GM12801 (cell line): Measurements from ENCODE around the gene GRIA4.

Experiments
- TF ChIP-seq, protein P1 (sequence below): IDR thresholded peaks from one replicate; pipeline ENCODE4 v1.5.1; 2011; ENCODE audit warnings: control low read depth; ENCODE audit not compliant: insufficient read length; ENCODE audit errors: extremely low read depth

Gene GRIA4

DNA sequence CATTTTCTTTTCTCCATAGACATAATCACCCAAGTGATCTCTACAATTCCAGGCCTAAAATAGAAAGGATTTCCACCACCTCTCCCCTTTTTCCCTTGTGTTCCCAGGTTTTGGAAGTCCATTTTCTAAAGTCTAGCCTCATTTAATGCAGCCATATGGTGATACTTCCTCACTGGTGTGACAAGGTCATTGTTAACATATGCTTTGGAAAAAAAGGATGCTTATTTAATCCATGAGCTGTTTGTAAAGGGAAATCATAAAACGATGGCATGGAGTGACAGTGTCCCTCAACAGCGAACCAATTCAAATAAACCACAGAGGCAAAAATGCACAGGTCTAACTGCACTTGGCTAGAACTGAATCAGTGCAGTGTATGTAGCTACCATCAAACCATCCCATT lies 26.6 kb downstream of the GRIA4 start:
- TF ChIP-seq, protein P1, sequence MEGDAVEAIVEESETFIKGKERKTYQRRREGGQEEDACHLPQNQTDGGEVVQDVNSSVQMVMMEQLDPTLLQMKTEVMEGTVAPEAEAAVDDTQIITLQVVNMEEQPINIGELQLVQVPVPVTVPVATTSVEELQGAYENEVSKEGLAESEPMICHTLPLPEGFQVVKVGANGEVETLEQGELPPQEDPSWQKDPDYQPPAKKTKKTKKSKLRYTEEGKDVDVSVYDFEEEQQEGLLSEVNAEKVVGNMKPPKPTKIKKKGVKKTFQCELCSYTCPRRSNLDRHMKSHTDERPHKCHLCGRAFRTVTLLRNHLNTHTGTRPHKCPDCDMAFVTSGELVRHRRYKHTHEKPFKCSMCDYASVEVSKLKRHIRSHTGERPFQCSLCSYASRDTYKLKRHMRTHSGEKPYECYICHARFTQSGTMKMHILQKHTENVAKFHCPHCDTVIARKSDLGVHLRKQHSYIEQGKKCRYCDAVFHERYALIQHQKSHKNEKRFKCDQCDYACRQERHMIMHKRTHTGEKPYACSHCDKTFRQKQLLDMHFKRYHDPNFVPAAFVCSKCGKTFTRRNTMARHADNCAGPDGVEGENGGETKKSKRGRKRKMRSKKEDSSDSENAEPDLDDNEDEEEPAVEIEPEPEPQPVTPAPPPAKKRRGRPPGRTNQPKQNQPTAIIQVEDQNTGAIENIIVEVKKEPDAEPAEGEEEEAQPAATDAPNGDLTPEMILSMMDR: no peak

DNA sequence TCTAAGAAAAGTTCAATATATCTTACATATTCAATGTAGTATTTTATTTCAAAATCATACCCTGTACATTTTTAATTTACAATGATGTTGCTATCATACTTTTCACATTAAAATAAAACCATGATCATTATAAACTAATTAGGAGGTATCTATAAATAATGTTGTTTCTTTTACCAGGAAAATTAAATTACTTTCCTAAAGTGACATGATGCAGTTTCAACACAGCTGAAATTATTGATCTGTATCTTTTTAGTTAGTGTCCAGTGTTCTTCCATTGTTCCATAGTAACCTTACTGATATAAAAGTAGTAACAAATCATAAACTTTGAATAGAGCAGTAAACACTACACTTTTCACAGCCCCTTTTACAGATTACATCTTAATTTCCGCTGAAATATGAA lies 29.7 kb downstream of the GRIA4 start:
- TF ChIP-seq, protein P1: no peak

DNA sequence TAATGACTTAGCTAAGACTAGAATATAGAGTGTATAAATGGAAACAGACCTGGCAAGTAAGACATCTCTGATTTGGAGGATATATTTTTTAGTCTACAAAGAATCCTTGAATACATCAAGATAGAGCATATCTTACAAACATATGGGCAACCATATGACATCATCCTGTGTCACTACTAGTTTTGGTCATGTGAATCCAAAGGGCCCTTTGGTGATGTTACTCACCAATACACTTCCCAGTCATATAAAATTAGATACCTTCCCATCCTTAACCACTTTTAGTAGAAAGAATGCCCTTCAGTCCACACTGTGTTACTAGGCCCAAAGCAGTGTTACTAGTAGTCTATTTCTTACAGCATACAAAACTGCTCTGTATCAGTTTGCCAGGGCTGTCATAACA lies 31.6 kb downstream of the GRIA4 start:
- TF ChIP-seq, protein P1: no peak

DNA sequence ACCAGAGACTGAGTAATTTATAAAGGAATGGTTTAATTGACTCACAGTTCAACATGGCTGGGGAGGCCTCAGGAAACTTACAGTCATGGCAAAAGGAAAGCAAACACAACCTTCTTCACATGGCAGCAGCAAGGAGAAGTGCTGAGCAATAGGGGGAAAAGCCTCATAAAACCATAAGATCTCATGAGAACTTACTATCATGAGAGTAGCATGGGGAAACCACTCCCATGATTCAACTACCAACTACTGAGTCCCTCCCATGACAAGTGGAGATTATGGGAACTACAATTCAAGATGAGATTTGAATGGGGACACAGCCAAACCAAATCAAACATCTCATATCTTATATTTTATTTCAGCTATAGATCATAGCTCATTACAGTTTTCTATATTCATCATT lies 33.0 kb downstream of the GRIA4 start:
- TF ChIP-seq, protein P1: no peak

DNA sequence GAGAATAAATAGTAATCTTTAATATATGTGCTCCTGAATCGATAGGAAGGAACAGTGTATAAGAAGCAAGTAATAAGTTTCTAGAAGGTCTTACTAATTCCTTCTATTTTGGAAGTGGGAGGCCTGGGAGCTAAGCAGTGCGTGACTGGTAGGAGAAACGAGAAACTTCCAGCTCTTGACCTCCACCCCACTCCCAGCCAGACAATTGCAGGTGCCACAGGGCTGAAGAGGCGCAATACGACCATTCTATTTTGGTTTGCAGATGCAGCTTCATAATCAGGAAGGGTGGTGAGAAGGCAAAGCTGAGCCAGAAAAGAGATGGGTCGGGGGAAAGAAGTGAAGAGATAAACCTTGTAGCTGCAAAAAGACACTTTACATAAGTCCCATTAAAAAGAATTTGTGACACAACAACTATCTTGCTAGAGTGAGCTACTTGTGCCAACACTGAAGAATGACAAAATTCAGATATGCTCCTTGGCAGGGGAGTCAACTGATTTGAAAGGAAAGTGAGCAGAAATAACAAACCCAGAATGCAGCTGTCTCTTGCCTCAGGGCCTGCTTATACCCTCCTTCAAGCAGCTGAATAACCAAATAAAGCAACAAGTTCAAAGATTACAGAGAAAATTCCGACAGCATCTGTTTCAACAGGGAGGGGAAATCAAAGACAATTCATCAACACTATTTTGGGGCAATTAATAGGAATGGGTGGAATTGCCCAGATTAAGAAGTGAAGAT lies 35.1 kb downstream of the GRIA4 start:
- TF ChIP-seq, protein P1: no peak

DNA sequence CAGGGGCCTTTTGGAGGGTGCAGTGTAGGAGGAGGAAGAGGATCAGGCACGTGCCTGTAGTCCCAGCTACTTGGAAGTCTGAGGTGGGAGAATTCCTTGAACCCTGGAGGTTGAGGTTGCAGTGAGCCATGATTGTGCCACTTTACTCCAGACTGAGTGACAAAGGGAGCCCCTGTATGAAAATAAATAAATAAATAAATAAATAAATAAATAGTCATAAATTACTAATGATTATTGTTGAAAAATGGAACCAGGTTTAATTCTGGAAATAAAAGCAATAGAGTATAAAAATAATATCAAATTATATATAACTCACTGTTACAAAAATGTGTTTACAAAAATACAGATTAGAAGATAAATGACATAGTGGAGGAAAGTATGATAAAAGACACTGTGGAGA lies 37.9 kb downstream of the GRIA4 start:
- TF ChIP-seq, protein P1: no peak

DNA sequence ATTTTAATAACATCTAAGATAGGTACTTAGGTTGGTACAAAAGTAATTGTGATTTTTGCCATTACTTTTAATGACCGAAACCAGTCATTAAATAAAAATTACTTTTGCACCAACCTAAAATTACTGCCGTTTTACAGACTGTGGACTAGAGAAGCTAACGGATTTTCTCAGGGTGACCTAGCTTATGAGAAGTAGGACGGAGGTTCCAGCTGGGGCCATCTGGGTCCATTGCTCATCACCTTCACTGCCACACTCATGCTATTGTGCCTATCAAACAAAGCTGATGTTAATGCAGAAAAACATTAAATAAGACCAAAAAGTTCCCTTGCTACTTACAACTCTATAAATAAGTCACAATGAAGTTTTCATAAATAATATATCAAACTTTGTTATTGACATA lies 38.9 kb downstream of the GRIA4 start:
- TF ChIP-seq, protein P1: no peak

DNA sequence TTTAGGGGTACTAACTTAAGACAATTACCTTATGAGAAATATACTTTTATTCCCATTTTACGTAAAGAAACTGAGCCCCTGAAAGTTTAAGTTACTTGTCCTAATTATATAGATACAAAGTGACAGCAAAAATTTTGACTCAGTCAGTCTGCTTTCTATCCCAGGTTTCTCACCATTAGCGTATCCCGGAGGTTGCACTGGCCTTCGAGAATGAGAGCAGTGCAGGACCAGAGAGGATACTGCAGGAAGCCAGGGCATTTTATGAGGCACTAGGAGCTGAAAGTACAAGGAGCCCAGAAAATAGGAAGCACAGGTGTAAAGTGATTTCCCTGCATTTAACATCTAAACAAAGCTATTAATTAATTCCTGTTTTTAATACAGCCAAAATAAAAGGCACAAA lies 55.4 kb downstream of the GRIA4 start:
- TF ChIP-seq, protein P1: no peak
